K562 (cell line): ENCODE data around the gene H2BK1. TPM values are rescaled to one million over a fixed set of nuclear protein-coding genes. Genes with fewer than 3 reads are reported as not detected.

Experiments used
- BCOR ChIP-seq: fragments of 450-650 bp; IDR thresholded peaks from 2 replicates; pipeline ENCODE4 v1.6.1; 2016
- CHD4 ChIP-seq: fragments of 200-600 bp; sonication (generic); IDR thresholded peaks from 3 replicates; pipeline ENCODE4 v1.6.1; 2012; ENCODE audit warnings: low read depth, mild to moderate bottlenecking, mixed read lengths, low read length, inconsistent platforms; ENCODE audit not compliant: insufficient read depth, insufficient replicate concordance, poor library complexity, severe bottlenecking
- MCM2 ChIP-seq: fragments of 450-650 bp; IDR thresholded peaks from 2 replicates; pipeline ENCODE4 v1.6.1; 2017; ENCODE audit warnings: low read depth, mild to moderate bottlenecking
- RBM14 ChIP-seq: fragments of 200-400 bp; formaldehyde crosslinking; IDR thresholded peaks from 2 replicates; pipeline ENCODE4 v1.6.1; 2018; ENCODE audit warnings: low read depth, mild to moderate bottlenecking, low read length, moderate library complexity, borderline replicate concordance; ENCODE audit not compliant: insufficient read depth
- TBL1XR1 ChIP-seq, 2 experiments: IDR thresholded peaks; 2 replicates each; pipeline ENCODE4 v1.6.1; 2012; ENCODE audit warnings: improper control_type of control experiment in 2 of 2, low read length in 2 of 2, mild to moderate bottlenecking in 1 of 2
- ZBTB8A ChIP-seq: fragments of 450-650 bp; IDR thresholded peaks from 2 replicates; pipeline ENCODE4 v1.6.1; 2018; ENCODE audit warnings: mild to moderate bottlenecking, moderate library complexity; ENCODE audit not compliant: partially characterized antibody
- ZKSCAN1 ChIP-seq: fragments of 150-350 bp; IDR thresholded peaks from 2 replicates; pipeline ENCODE4 v1.6.1; 2016; ENCODE audit warnings: low read depth, low read length
- polyA plus RNA-seq, 8 experiments: library from polyadenylated mRNA; depleted of rRNA in 4 of 8; stranded (reverse) in 5 of 8; unstranded in 3 of 8; fragments of >200 nt; fragmentation: Nextera tagmentation in 2 of 8; fragmentation: Illumina TruSeq in 1 of 8; extraction: Ambion mirVana in 2 of 8; extraction: Trizol in 1 of 8; gene quantifications; 2 replicates each; pipeline versions ENCODE4 v1.2.1 to v1.2.3, GENCODE V29; 2011 to 2014; ENCODE audit warnings: inconsistent platforms in 1 of 8, missing spikeins in 1 of 8
- total RNA-seq, 7 experiments: library from RNA; depleted of rRNA in 6 of 7; stranded (reverse); fragments of >200 nt in 6 of 7; fragmentation: Illumina TruSeq in 2 of 7; extraction: Trizol in 2 of 7; gene quantifications; 2 replicates each; pipeline versions ENCODE4 v1.2.1 to v1.2.3, GENCODE V29; 2011 to 2021; ENCODE audit warnings: low replicate concordance in 1 of 7
- TF ChIP-seq, protein P1 (sequence below): fragments of 450-650 bp; IDR thresholded peaks from 2 replicates; pipeline ENCODE4 v1.6.1; 2018; ENCODE audit not compliant: partially characterized antibody
- TF ChIP-seq, protein P2 (sequence below): IDR thresholded peaks from 2 replicates; pipeline ENCODE4 v1.6.1; 2011; ENCODE audit warnings: borderline replicate concordance, low read depth, mild to moderate bottlenecking, moderate library complexity, low read length; ENCODE audit not compliant: insufficient read depth, poor library complexity, severe bottlenecking
- TF ChIP-seq, protein P3 (sequence below): fragments of 200-800 bp; sonication (Bioruptor generic); IDR thresholded peaks from 2 replicates; pipeline ENCODE4 v1.6.1; 2017; ENCODE audit warnings: missing genetic modification characterization, missing compliant biosample characterization
- TF ChIP-seq, protein P4 (sequence below): fragments of 250-450 bp; sonication (Bioruptor Pico); IDR thresholded peaks from 2 replicates; pipeline ENCODE4 v1.4.0; 2020

H2BK1 gene
- total and polyA plus RNA-seq, 9 of the 15 experiments (the other 6 are each of a cell fraction or from before 2014, with no cell fraction given), result not detected

DNA sequence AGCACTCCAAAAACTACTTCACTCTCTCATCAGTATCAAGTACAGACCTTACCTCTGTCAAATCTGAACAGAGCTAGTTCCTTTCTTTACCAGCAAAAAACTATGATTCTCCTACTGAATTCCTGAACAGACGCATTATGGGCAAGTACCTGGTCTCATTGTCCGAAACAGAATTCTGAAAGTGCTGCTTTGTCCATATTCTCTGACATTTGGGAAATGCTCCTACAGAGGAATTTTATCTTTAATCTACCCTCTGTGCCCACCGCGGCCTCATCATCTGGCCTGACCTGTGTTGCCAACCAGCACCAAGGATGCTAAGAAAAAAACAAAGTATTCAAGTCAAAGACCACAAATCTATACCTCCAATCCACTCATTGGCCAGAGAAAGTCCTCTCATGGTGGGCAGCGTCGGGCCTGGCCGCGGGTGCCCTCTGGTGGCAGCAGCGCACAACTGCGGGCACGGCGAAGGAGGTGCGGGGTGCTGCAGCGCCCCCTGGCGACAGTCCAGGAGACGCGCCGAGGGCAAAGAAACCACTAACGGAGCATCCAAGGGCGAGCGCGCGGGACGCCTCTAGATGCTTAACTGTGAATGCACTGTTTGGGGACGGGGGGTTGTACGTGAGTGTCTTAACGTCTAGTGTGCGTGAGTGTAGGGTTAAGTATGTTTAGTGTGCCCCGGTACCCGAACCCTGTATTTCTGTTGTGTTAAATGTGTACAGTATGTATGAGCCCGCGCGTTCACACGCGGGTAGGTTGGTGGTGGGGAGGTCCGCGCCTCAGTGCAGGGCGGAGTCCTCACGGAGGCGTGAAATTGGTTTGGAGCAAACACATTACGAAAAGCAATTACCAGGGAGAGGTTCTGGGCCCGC is 37.8 kb downstream of the H2BK1 start (continued):
- TF ChIP-seq, protein P1, sequence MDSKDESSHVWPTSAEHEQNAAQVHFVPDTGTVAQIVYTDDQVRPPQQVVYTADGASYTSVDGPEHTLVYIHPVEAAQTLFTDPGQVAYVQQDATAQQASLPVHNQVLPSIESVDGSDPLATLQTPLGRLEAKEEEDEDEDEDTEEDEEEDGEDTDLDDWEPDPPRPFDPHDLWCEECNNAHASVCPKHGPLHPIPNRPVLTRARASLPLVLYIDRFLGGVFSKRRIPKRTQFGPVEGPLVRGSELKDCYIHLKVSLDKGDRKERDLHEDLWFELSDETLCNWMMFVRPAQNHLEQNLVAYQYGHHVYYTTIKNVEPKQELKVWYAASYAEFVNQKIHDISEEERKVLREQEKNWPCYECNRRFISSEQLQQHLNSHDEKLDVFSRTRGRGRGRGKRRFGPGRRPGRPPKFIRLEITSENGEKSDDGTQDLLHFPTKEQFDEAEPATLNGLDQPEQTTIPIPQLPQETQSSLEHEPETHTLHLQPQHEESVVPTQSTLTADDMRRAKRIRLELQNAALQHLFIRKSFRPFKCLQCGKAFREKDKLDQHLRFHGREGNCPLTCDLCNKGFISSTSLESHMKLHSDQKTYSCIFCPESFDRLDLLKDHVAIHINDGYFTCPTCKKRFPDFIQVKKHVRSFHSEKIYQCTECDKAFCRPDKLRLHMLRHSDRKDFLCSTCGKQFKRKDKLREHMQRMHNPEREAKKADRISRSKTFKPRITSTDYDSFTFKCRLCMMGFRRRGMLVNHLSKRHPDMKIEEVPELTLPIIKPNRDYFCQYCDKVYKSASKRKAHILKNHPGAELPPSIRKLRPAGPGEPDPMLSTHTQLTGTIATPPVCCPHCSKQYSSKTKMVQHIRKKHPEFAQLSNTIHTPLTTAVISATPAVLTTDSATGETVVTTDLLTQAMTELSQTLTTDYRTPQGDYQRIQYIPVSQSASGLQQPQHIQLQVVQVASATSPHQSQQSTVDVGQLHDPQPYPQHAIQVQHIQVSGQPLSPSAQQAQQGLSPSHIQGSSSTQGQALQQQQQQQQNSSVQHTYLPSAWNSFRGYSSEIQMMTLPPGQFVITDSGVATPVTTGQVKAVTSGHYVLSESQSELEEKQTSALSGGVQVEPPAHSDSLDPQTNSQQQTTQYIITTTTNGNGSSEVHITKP, result peak; percentile 43
- TF ChIP-seq, protein P2, sequence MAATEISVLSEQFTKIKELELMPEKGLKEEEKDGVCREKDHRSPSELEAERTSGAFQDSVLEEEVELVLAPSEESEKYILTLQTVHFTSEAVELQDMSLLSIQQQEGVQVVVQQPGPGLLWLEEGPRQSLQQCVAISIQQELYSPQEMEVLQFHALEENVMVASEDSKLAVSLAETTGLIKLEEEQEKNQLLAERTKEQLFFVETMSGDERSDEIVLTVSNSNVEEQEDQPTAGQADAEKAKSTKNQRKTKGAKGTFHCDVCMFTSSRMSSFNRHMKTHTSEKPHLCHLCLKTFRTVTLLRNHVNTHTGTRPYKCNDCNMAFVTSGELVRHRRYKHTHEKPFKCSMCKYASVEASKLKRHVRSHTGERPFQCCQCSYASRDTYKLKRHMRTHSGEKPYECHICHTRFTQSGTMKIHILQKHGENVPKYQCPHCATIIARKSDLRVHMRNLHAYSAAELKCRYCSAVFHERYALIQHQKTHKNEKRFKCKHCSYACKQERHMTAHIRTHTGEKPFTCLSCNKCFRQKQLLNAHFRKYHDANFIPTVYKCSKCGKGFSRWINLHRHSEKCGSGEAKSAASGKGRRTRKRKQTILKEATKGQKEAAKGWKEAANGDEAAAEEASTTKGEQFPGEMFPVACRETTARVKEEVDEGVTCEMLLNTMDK, result peak; percentile 88
- peak; percentile 62 to 87; a peak in 2 of 4 replicates for TF ChIP-seq TBL1XR1 (IDR thresholded peaks at IDR 0.05; ENCODE audit: low read length in 2 of 2)
- peak; percentile 58; the same call in 1 of the 2 replicates for TF ChIP-seq BCOR
- peak; percentile 89; the same call in 1 of the 2 replicates for TF ChIP-seq RBM14
- peak; percentile 69; the same call in 1 of the 2 replicates for TF ChIP-seq ZKSCAN1
- no peak for TF ChIP-seq CHD4
- TF ChIP-seq, protein P3, sequence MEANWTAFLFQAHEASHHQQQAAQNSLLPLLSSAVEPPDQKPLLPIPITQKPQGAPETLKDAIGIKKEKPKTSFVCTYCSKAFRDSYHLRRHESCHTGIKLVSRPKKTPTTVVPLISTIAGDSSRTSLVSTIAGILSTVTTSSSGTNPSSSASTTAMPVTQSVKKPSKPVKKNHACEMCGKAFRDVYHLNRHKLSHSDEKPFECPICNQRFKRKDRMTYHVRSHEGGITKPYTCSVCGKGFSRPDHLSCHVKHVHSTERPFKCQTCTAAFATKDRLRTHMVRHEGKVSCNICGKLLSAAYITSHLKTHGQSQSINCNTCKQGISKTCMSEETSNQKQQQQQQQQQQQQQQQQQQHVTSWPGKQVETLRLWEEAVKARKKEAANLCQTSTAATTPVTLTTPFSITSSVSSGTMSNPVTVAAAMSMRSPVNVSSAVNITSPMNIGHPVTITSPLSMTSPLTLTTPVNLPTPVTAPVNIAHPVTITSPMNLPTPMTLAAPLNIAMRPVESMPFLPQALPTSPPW (CRISPR knock-in tag), result 0 out of 2 replicates have a peak, but pooled peaks have one; percentile 30
- no peak for TF ChIP-seq MCM2
- TF ChIP-seq, protein P4, sequence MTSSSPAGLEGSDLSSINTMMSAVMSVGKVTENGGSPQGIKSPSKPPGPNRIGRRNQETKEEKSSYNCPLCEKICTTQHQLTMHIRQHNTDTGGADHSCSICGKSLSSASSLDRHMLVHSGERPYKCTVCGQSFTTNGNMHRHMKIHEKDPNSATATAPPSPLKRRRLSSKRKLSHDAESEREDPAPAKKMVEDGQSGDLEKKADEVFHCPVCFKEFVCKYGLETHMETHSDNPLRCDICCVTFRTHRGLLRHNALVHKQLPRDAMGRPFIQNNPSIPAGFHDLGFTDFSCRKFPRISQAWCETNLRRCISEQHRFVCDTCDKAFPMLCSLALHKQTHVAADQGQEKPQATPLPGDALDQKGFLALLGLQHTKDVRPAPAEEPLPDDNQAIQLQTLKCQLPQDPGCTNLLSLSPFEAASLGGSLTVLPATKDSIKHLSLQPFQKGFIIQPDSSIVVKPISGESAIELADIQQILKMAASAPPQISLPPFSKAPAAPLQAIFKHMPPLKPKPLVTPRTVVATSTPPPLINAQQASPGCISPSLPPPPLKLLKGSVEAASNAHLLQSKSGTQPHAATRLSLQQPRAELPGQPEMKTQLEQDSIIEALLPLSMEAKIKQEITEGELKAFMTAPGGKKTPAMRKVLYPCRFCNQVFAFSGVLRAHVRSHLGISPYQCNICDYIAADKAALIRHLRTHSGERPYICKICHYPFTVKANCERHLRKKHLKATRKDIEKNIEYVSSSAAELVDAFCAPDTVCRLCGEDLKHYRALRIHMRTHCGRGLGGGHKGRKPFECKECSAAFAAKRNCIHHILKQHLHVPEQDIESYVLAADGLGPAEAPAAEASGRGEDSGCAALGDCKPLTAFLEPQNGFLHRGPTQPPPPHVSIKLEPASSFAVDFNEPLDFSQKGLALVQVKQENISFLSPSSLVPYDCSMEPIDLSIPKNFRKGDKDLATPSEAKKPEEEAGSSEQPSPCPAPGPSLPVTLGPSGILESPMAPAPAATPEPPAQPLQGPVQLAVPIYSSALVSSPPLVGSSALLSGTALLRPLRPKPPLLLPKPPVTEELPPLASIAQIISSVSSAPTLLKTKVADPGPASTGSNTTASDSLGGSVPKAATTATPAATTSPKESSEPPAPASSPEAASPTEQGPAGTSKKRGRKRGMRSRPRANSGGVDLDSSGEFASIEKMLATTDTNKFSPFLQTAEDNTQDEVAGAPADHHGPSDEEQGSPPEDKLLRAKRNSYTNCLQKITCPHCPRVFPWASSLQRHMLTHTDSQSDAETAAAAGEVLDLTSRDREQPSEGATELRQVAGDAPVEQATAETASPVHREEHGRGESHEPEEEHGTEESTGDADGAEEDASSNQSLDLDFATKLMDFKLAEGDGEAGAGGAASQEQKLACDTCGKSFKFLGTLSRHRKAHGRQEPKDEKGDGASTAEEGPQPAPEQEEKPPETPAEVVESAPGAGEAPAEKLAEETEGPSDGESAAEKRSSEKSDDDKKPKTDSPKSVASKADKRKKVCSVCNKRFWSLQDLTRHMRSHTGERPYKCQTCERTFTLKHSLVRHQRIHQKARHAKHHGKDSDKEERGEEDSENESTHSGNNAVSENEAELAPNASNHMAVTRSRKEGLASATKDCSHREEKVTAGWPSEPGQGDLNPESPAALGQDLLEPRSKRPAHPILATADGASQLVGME (CRISPR knock-in tag), result 0 out of 2 replicates have a peak, but pooled peaks have one; percentile 35
- no peak for TF ChIP-seq ZBTB8A
